Ishikawa (cell line): ENCODE measurements around the gene INSIG1.

ENCODE experiments used
- CEBPB ChIP-seq: IDR thresholded peaks from 2 replicates; pipeline ENCODE4 v1.6.1; 2012
- CREB1 ChIP-seq: IDR thresholded peaks from 2 replicates; pipeline ENCODE4 v1.6.1; 2012; ENCODE audit warnings: low read depth
- EGR1 ChIP-seq: IDR thresholded peaks from 2 replicates; pipeline ENCODE4 v1.6.1; 2012
- EP300 ChIP-seq: IDR thresholded peaks from 2 replicates; pipeline ENCODE4 v1.6.1; 2012; ENCODE audit warnings: borderline replicate concordance
- FOXM1 ChIP-seq: IDR thresholded peaks from 2 replicates; pipeline ENCODE4 v1.6.1; 2012; ENCODE audit warnings: low read depth, borderline replicate concordance
- NFIC ChIP-seq: IDR thresholded peaks from 2 replicates; pipeline ENCODE4 v1.6.1; 2012
- RAD21 ChIP-seq: IDR thresholded peaks from 2 replicates; pipeline ENCODE4 v1.6.1; 2012; ENCODE audit warnings: low read depth
- TAF1 ChIP-seq: IDR thresholded peaks from 2 replicates; pipeline ENCODE4 v1.6.1; 2012; ENCODE audit warnings: low read depth, mild to moderate bottlenecking
- TCF12 ChIP-seq: IDR thresholded peaks from 2 replicates; pipeline ENCODE4 v1.6.1; 2012; ENCODE audit warnings: low read depth
- TEAD4 ChIP-seq: IDR thresholded peaks from 2 replicates; pipeline ENCODE4 v1.6.1; 2012
- USF1 ChIP-seq: IDR thresholded peaks from 2 replicates; pipeline ENCODE4 v1.6.1; 2012
- YY1 ChIP-seq: IDR thresholded peaks from 2 replicates; pipeline ENCODE4 v1.6.1; 2012; ENCODE audit warnings: low read depth
- ZBTB7A ChIP-seq: IDR thresholded peaks from 2 replicates; pipeline ENCODE4 v1.6.1; 2012; ENCODE audit warnings: low read depth
- TF ChIP-seq, protein P1 (sequence below): IDR thresholded peaks from 2 replicates; pipeline ENCODE4 v1.6.1; 2012
- TF ChIP-seq, protein P2 (sequence below): IDR thresholded peaks from 2 replicates; pipeline ENCODE4 v1.6.1; 2012; ENCODE audit warnings: low read depth, mild to moderate bottlenecking

INSIG1 gene

GRCh38 chr7:155331396-155331795, 33.7 kb downstream of the INSIG1 start:
- no peak for TF ChIP-seq FOXM1
- no peak for TF ChIP-seq CREB1
- no peak for TF ChIP-seq ZBTB7A
- no peak for TF ChIP-seq USF1
- TF ChIP-seq TCF12, result no peak
- TF ChIP-seq, protein P1, sequence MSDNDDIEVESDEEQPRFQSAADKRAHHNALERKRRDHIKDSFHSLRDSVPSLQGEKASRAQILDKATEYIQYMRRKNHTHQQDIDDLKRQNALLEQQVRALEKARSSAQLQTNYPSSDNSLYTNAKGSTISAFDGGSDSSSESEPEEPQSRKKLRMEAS, result no peak
- TF ChIP-seq YY1, result no peak
- no peak for TF ChIP-seq EP300

DNA sequence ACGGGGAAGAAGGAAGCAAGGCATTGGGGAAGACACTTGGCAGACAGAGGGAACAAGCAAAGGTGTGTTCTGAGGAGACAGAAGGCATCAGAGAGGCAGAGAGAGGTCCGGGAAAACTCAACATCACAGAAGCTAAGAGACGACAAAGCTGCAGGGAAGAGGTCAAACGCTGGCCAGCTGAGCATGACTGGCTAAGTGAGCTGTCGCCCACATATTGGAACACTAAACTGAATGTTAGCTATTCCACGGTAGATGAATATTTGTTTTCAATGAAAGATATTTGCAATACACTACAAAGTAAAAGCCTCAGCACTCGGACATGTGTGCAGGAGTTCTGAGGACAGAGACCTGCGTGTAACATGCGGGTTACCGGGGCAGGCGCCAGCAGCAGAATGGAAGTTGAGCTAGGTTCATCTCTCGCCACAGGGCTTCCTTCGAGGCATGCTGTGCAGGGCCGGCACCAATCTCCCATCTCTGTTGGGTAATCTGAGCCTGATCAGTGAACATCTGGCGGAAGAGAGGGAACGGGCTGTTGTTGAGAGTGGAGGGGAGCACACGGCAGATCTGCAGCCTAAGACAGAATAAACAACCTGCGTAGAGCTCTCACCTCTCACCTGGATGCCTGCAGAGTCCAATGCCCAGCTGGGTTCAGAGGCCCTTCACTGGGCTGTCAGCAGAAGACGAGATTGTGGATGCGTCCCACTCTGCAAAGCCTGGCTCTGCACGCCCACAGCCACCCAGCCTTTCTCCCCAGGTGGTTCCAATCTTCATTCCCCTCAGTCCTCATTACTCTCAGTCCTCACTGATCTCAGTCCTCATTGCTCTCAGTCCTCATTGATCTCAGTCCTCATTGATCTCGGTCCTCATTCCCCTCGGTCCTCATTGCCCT, 35.9 kb downstream of the INSIG1 start:
- TF ChIP-seq TCF12 (no peak), EP300 (no peak), CEBPB (no peak), TAF1 (no peak), NFIC (no peak), TEAD4 (no peak), FOXM1 (no peak), ZBTB7A (no peak), RAD21 (no peak), YY1 (no peak)
- TF ChIP-seq, protein P1, result no peak
- TF ChIP-seq, protein P2, sequence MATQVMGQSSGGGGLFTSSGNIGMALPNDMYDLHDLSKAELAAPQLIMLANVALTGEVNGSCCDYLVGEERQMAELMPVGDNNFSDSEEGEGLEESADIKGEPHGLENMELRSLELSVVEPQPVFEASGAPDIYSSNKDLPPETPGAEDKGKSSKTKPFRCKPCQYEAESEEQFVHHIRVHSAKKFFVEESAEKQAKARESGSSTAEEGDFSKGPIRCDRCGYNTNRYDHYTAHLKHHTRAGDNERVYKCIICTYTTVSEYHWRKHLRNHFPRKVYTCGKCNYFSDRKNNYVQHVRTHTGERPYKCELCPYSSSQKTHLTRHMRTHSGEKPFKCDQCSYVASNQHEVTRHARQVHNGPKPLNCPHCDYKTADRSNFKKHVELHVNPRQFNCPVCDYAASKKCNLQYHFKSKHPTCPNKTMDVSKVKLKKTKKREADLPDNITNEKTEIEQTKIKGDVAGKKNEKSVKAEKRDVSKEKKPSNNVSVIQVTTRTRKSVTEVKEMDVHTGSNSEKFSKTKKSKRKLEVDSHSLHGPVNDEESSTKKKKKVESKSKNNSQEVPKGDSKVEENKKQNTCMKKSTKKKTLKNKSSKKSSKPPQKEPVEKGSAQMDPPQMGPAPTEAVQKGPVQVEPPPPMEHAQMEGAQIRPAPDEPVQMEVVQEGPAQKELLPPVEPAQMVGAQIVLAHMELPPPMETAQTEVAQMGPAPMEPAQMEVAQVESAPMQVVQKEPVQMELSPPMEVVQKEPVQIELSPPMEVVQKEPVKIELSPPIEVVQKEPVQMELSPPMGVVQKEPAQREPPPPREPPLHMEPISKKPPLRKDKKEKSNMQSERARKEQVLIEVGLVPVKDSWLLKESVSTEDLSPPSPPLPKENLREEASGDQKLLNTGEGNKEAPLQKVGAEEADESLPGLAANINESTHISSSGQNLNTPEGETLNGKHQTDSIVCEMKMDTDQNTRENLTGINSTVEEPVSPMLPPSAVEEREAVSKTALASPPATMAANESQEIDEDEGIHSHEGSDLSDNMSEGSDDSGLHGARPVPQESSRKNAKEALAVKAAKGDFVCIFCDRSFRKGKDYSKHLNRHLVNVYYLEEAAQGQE, result no peak

- TF ChIP-seq EP300 (no peak), RAD21 (no peak), EGR1 (no peak), FOXM1 (no peak), TAF1 (no peak), USF1 (no peak), TCF12 (no peak), ZBTB7A (no peak), CREB1 (no peak), CEBPB (no peak), YY1 (no peak), TEAD4 (no peak), NFIC (no peak)
- TF ChIP-seq, protein P2, result no peak
- TF ChIP-seq, protein P1, result no peak
Observed at GRCh38 chr7:155336812-155337602, 39.3 kb downstream of the INSIG1 start.

- TF ChIP-seq TCF12, result no peak
- TF ChIP-seq, protein P2, result no peak
- TF ChIP-seq CEBPB, result no peak
- no peak for TF ChIP-seq RAD21
- no peak for TF ChIP-seq NFIC
Observed at GRCh38 chr7:155337946-155338631, 40.4 kb downstream of the INSIG1 start.
